Measurements from ENCODE around the gene CD177.

GRCh38 chr19:43408043-43408442 is 54.6 kb downstream of the CD177 start:
- TF ChIP-seq EZH2phosphoT487 (IDR thresholded peaks at IDR 0.05; ENCODE audit: low read depth) (no peak), CTCF (IDR thresholded peaks at IDR 0.05; ENCODE audit: low read depth, low read length) (no peak)

Data from OCI-LY3 (cell line).